Mucosa of stomach (tissue), 1 donor: Measurements from ENCODE around the gene BEGAIN.
"Not testable (repeated sequence)": the region's sequence is repeated elsewhere in the genome, so short reads cannot be mapped to it uniquely, and the experiment has no call there.

Experiments
- H3K27me3 ChIP-seq: one replicate; pipeline ENCODE4 v1.7.0; 2013; ENCODE audit warnings: mild to moderate bottlenecking, low read length; ENCODE audit not compliant: control insufficient read depth, insufficient read depth
- H3K36me3 ChIP-seq: one replicate; pipeline ENCODE4 v1.7.0; 2013; ENCODE audit warnings: low read length; ENCODE audit not compliant: control insufficient read depth, insufficient read depth
- H3K4me1 ChIP-seq: one replicate; pipeline ENCODE4 v1.7.0; 2013; ENCODE audit warnings: mild to moderate bottlenecking, low read length; ENCODE audit not compliant: control insufficient read depth, insufficient read depth
- H3K4me3 ChIP-seq: one replicate; pipeline ENCODE4 v1.7.0; 2013; ENCODE audit warnings: low read length
- H3K9ac ChIP-seq: one replicate; pipeline ENCODE4 v1.7.0; 2013; ENCODE audit warnings: mild to moderate bottlenecking, low read length, moderate library complexity
- H3K9me3 ChIP-seq: one replicate; pipeline ENCODE4 v1.7.0; 2013; ENCODE audit warnings: mild to moderate bottlenecking, low read length, moderate library complexity; ENCODE audit not compliant: control insufficient read depth
- donor health status: Pancreatic carcinoma.

The BEGAIN gene

GRCh38 chr14:100530270-100531072 lies 56.7 kb downstream of the BEGAIN start:
- no peaks in the 10 kb centered on the region for H3K27me3 ChIP-seq
- peaks cover 7% of the 10 kb centered on the region for H3K36me3 ChIP-seq
- no peak overlapping the region for H3K9ac ChIP-seq
- no peak overlapping the region for H3K4me3 ChIP-seq
- no peaks in the 10 kb centered on the region for H3K4me1 ChIP-seq
- H3K9me3 ChIP-seq: no peaks in the 10 kb centered on the region

- Histone ChIP-seq H3K9me3 (no peaks in the 10 kb centered on the region), H3K4me3 (no peak overlapping the region), H3K36me3 (peaks cover 7% of the 10 kb centered on the region), H3K9ac (no peak overlapping the region), H3K27me3 (no peaks in the 10 kb centered on the region), H3K4me1 (no peaks in the 10 kb centered on the region)
Measured at GRCh38 chr14:100529561-100530031, 57.6 kb downstream of the BEGAIN start.

- no peak overlapping the region for H3K9ac ChIP-seq
- no peaks in the 10 kb centered on the region for H3K4me1 ChIP-seq
- H3K36me3 ChIP-seq: peaks cover 7% of the 10 kb centered on the region
- H3K4me3 ChIP-seq: no peak overlapping the region
- H3K27me3 ChIP-seq: no peaks in the 10 kb centered on the region
- no peaks in the 10 kb centered on the region for H3K9me3 ChIP-seq
Measured at GRCh38 chr14:100528962-100529560, 58.2 kb downstream of the BEGAIN start.

GRCh38 chr14:100526632-100527031 lies 60.6 kb downstream of the BEGAIN start:
- Histone ChIP-seq H3K4me3 (no peak overlapping the region), H3K4me1 (no peaks in the 10 kb centered on the region), H3K36me3 (peaks cover 7% of the 10 kb centered on the region), H3K9me3 (no peaks in the 10 kb centered on the region), H3K27me3 (no peaks in the 10 kb centered on the region), H3K9ac (no peak overlapping the region)

GRCh38 chr14:100526057-100526456 lies 61.2 kb downstream of the BEGAIN start:
- no peaks in the 10 kb centered on the region for H3K27me3 ChIP-seq
- peaks cover 7% of the 10 kb centered on the region for H3K36me3 ChIP-seq

GRCh38 chr14:100525615-100526014 lies 61.6 kb downstream of the BEGAIN start:
- H3K9ac ChIP-seq: no peak overlapping the region
- peaks cover 7% of the 10 kb centered on the region for H3K36me3 ChIP-seq
- no peaks in the 10 kb centered on the region for H3K9me3 ChIP-seq
- no peaks in the 10 kb centered on the region for H3K27me3 ChIP-seq
- no peaks in the 10 kb centered on the region for H3K4me1 ChIP-seq
- no peak overlapping the region for H3K4me3 ChIP-seq

More at GRCh38 chr14:100526057-100526456, 61.2 kb downstream of the BEGAIN start:
- Histone ChIP-seq H3K9ac (no peak overlapping the region), H3K9me3 (no peaks in the 10 kb centered on the region), H3K4me1 (no peaks in the 10 kb centered on the region), H3K4me3 (no peak overlapping the region)

- no peaks in the 10 kb centered on the region for H3K4me1 ChIP-seq
- no peaks in the 10 kb centered on the region for H3K27me3 ChIP-seq
- H3K4me3 ChIP-seq: no peak overlapping the region
- peaks cover 7% of the 10 kb centered on the region for H3K36me3 ChIP-seq
- H3K9ac ChIP-seq: no peak overlapping the region
- H3K9me3 ChIP-seq: no peaks in the 10 kb centered on the region
Measured at GRCh38 chr14:100524933-100525243, 62.3 kb downstream of the BEGAIN start.

GRCh38 chr14:100524233-100524932 lies 62.8 kb downstream of the BEGAIN start:
- H3K4me1 ChIP-seq: no peaks in the 10 kb centered on the region
- no peak overlapping the region for H3K9ac ChIP-seq
- no peaks in the 10 kb centered on the region for H3K9me3 ChIP-seq
- no peaks in the 10 kb centered on the region for H3K27me3 ChIP-seq
- peaks cover 7% of the 10 kb centered on the region for H3K36me3 ChIP-seq
- H3K4me3 ChIP-seq: no peak overlapping the region

- Histone ChIP-seq H3K36me3 (peaks cover 7% of the 10 kb centered on the region), H3K4me1 (no peaks in the 10 kb centered on the region), H3K4me3 (no peak overlapping the region), H3K27me3 (no peaks in the 10 kb centered on the region), H3K9me3 (no peaks in the 10 kb centered on the region), H3K9ac (no peak overlapping the region)
Measured at GRCh38 chr14:100523843-100524169, 63.4 kb downstream of the BEGAIN start.

GRCh38 chr14:100523131-100523842 lies 63.9 kb downstream of the BEGAIN start:
- no peaks in the 10 kb centered on the region for H3K4me1 ChIP-seq
- H3K9ac ChIP-seq: no peak overlapping the region
- no peak overlapping the region for H3K4me3 ChIP-seq
- no peaks in the 10 kb centered on the region for H3K9me3 ChIP-seq
- H3K36me3 ChIP-seq: peaks cover 7% of the 10 kb centered on the region
- no peaks in the 10 kb centered on the region for H3K27me3 ChIP-seq

- Histone ChIP-seq H3K4me1 (no peaks in the 10 kb centered on the region), H3K9me3 (no peaks in the 10 kb centered on the region), H3K36me3 (peaks cover 7% of the 10 kb centered on the region), H3K4me3 (no peak overlapping the region), H3K27me3 (no peaks in the 10 kb centered on the region), H3K9ac (no peak overlapping the region)
Measured at GRCh38 chr14:100522616-100523099, 64.6 kb downstream of the BEGAIN start.

GRCh38 chr14:100506053-100506452 lies 81.2 kb downstream of the BEGAIN start:
- H3K27me3 ChIP-seq, H3K4me1 ChIP-seq, H3K36me3 ChIP-seq, H3K9me3 ChIP-seq, H3K4me3 ChIP-seq, H3K9ac ChIP-seq: not testable (repeated sequence)
